Amygdala (tissue), 56 donors: Measurements from ENCODE around the gene CELSR1.

ENCODE experiments used
- DNase-seq, 56 donors: peaks; one replicate each; lab custom pipeline; 2025; lab: John Stamatoyannopoulos, UW

CELSR1 gene

GRCh38 chr22:46359362-46359761, 178.1 kb downstream of the CELSR1 start:
- DNase-seq: no peak

GRCh38 chr22:46358766-46359165, 178.7 kb downstream of the CELSR1 start:
- DNase-seq: no peak

- DNase-seq: no peak
Measured at GRCh38 chr22:46357711-46358520, 179.5 kb downstream of the CELSR1 start.

- no peak for DNase-seq
Measured at GRCh38 chr22:46356496-46357480, 180.6 kb downstream of the CELSR1 start.

- no peak for DNase-seq
Measured at GRCh38 chr22:46355996-46356471, 181.4 kb downstream of the CELSR1 start.

- peak in 32 of 56 donors; percentile 12 to 70 (median 32) for DNase-seq
Measured at GRCh38 chr22:46355369-46355995, 181.9 kb downstream of the CELSR1 start.

- no peak for DNase-seq
Measured at GRCh38 chr22:46354993-46355305, 182.5 kb downstream of the CELSR1 start.

- no peak for DNase-seq
Measured at GRCh38 chr22:46354176-46354992, 183.0 kb downstream of the CELSR1 start.

- no peak for DNase-seq
Measured at GRCh38 chr22:46353483-46354105, 183.8 kb downstream of the CELSR1 start.

- DNase-seq: peak in 21 of 56 donors; percentile 4 to 64 (median 29)
Measured at GRCh38 chr22:46352691-46353386, 184.6 kb downstream of the CELSR1 start.

GRCh38 chr22:46352276-46352675, 185.1 kb downstream of the CELSR1 start:
- no peak for DNase-seq

GRCh38 chr22:46351767-46352166, 185.7 kb downstream of the CELSR1 start:
- no peak for DNase-seq

- DNase-seq: no peak
Measured at GRCh38 chr22:46351131-46351735, 186.2 kb downstream of the CELSR1 start.

GRCh38 chr22:46350646-46351045, 186.8 kb downstream of the CELSR1 start:
- DNase-seq: no peak

- no peak for DNase-seq
Measured at GRCh38 chr22:46350121-46350520, 187.3 kb downstream of the CELSR1 start.

GRCh38 chr22:46349681-46350080, 187.7 kb downstream of the CELSR1 start:
- DNase-seq: no peak

- no peak for DNase-seq
Measured at GRCh38 chr22:46349238-46349637, 188.2 kb downstream of the CELSR1 start.

GRCh38 chr22:46348099-46348695, 189.2 kb downstream of the CELSR1 start:
- DNase-seq: no peak
